Esophagus squamous epithelium (tissue), 5 donors: ENCODE results near the gene PRRT1. TPM values are rescaled to one million over a fixed set of nuclear protein-coding genes. Genes with fewer than 3 reads are reported as not detected.
"Not testable (repeated sequence)": the region's sequence is repeated elsewhere in the genome, so short reads cannot be mapped to it uniquely, and the experiment has no call there.

Experiments
- DNase-seq: peaks from one replicate; lab custom pipeline; 2025; lab: John Stamatoyannopoulos, UW
- H3K27ac ChIP-seq, 4 donors: fragments of 200-600 bp; sonication (generic); one replicate each; pipeline ENCODE4 v1.5.1; 2016 to 2019; ENCODE audit warnings: mild to moderate bottlenecking in 1 of 4
- H3K27me3 ChIP-seq, 4 donors: fragments of 200-600 bp; sonication (generic); 1 replicate in 3 of 4; 2 replicates in 1 of 4; pipeline versions ENCODE4 v1.5.1 to v1.6.0; 2017 to 2021; ENCODE audit warnings: antibody characterized with exemption in 1 of 4
- H3K36me3 ChIP-seq, 3 donors: fragments of 200-600 bp; sonication (generic); one replicate each; pipeline ENCODE4 v1.5.1; 2016 to 2019
- H3K4me1 ChIP-seq, 3 donors: fragments of 200-600 bp; sonication (generic); one replicate each; pipeline ENCODE4 v1.5.1; 2017 to 2019
- H3K4me3 ChIP-seq, 4 donors: fragments of 200-600 bp; sonication (generic); 1 replicate in 3 of 4; 2 replicates in 1 of 4; pipeline ENCODE4 v1.5.1; 2016 to 2019; ENCODE audit warnings: mild to moderate bottlenecking in 2 of 4, moderate library complexity in 1 of 4
- H3K9me3 ChIP-seq, 3 donors: fragments of 200-600 bp; sonication (generic); one replicate each; pipeline ENCODE4 v1.5.1; 2016 to 2019
- POLR2A ChIP-seq, 4 donors: fragments of 450-650 bp; IDR thresholded peaks; one replicate each; pipeline ENCODE4 v1.6.1; 2017; ENCODE audit warnings: antibody characterized with exemption in 4 of 4, mild to moderate bottlenecking in 4 of 4, moderate library complexity in 3 of 4
- WGBS, 2 donors: methylation state at CpG; one replicate each; pipeline ENCODE4 v1.1.5; 2018; 5-methylcytosine and 5-hydroxymethylcytosine counted together
- intact Hi-C: fragments of 100-400 bp; cut with DNase I; formaldehyde crosslinking; loops from one replicate; pipeline ENCODE4 v1.15.0; 2022
- total RNA-seq, 4 donors: library from RNA; depleted of rRNA; stranded (reverse); fragments of >200 nt; gene quantifications; one replicate each; pipeline ENCODE4 v1.1.0, GENCODE V29; 2016
- TF ChIP-seq, protein P1 (sequence below), 6 experiments: fragments of 450-650 bp in 4 of 6; fragments of 200-600 bp in 2 of 6; sonication (generic) in 2 of 6; IDR thresholded peaks; one replicate each; pipeline ENCODE4 v1.5.1; 2016 to 2019; ENCODE audit warnings: antibody characterized with exemption in 6 of 6, mild to moderate bottlenecking in 4 of 6, moderate library complexity in 4 of 6
- donor health status: DM: yes; HTN: yes; CAD: no.

The PRRT1 gene
- total RNA-seq, 4 donors from 2014 or later = 0.35 to 0.87 (median 0.57) TPM; not detected in 1

DNA sequence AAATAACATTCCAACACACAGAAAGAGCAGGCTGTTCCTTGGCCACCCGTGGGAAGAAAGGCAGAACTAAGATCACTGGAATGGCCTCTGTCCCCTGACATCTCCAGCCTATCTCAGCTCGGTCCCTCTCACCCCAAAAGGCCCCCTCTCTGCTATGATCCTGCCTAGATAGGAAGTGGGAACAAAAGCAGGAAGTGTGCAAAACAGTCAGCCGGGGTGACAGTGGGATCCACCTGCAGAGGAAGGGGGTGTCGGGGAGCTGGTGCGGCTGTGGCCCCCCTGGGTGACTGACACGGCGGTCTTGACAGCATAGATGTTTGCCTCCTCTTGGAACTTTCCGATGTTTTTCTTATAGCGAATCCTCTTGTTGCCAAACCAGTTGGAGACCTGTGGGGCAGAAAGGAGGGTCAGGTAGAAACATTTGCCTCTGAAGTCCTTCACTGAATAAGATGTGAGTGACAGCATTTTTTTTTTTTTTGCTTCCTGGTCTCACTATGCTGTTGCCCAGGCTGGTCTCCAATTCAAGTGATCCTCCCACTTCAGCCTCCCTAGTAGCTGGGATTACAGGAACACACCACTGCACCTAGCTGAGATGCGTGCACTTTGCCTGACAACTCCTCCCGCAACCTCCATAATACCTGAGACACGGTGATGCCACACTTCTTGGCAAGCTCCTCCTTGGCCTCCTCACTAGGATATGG is 35.4 kb upstream of the PRRT1 start:
- no peak for TF ChIP-seq POLR2A (IDR thresholded peaks at IDR 0.05)
- TF ChIP-seq, protein P1, sequence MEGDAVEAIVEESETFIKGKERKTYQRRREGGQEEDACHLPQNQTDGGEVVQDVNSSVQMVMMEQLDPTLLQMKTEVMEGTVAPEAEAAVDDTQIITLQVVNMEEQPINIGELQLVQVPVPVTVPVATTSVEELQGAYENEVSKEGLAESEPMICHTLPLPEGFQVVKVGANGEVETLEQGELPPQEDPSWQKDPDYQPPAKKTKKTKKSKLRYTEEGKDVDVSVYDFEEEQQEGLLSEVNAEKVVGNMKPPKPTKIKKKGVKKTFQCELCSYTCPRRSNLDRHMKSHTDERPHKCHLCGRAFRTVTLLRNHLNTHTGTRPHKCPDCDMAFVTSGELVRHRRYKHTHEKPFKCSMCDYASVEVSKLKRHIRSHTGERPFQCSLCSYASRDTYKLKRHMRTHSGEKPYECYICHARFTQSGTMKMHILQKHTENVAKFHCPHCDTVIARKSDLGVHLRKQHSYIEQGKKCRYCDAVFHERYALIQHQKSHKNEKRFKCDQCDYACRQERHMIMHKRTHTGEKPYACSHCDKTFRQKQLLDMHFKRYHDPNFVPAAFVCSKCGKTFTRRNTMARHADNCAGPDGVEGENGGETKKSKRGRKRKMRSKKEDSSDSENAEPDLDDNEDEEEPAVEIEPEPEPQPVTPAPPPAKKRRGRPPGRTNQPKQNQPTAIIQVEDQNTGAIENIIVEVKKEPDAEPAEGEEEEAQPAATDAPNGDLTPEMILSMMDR (IDR thresholded peaks at IDR 0.05) = no peak
- Histone ChIP-seq H3K27me3 (no peaks in the 10 kb centered on the region), H3K9me3 (no peaks in the 10 kb centered on the region), H3K4me3 (no peak overlapping the region), H3K4me1 (peaks cover 19 to 78% (median 37%) of the 10 kb centered on the region in 3 donors), H3K27ac (peak overlapping the region; percentile 64 to 99 (median 98)), H3K36me3 (peaks cover 9 to 46% (median 19%) of the 10 kb centered on the region in 3 donors)
- intact Hi-C loops = no loop called here
- no peak for DNase-seq
- 60% methylated on average over 10 to 12 of the region's 12 CpGs for WGBS, 2 donors

DNA sequence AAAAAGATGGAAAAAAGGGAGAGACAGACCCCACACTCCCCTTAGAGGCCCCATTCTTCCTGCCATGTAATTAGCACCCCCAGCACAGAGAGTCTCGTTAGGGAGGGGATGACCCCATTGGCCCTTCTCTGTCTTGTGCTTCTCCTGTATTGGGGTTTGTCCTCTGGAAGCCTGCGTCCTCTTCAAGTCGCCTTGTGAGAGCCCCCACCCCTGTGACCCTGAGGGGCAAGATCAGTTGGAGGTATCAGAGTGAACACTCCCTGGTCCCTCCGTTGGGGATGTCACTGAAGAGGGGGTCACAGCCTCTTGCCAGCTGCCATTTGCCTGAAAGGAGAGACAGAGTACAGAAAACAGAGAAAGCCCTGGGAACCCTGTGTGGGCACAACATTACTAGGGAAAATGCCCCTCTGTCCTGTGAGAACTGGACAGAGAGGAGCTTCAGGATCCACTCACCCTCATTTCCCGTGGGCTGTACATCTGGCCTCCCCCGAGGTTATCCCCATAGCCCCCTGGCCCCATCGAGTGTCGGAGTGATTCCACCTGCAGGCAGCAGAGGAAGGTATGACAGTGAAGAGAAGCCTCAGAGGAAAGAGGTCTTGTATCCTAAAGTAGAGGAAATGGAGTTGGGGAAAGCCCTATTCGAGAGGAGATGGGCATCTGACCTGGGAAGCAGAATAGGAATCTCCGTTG is 34.6 kb upstream of the PRRT1 start:
- intact Hi-C loops, H3K4me3 ChIP-seq, H3K27me3 ChIP-seq, DNase-seq, H3K9me3 ChIP-seq: not testable (repeated sequence)
- H3K36me3 ChIP-seq = peaks cover 11 to 54% (median 19%) of the 10 kb centered on the region in 3 donors
- 41 to 59% methylated on average over 5 to 6 of the region's 10 CpGs for WGBS, 2 donors
- H3K4me1 ChIP-seq = peaks cover 17 to 78% (median 43%) of the 10 kb centered on the region in 3 donors
- peak overlapping the region; percentile 64 to 99 (median 92) for H3K27ac ChIP-seq

DNA sequence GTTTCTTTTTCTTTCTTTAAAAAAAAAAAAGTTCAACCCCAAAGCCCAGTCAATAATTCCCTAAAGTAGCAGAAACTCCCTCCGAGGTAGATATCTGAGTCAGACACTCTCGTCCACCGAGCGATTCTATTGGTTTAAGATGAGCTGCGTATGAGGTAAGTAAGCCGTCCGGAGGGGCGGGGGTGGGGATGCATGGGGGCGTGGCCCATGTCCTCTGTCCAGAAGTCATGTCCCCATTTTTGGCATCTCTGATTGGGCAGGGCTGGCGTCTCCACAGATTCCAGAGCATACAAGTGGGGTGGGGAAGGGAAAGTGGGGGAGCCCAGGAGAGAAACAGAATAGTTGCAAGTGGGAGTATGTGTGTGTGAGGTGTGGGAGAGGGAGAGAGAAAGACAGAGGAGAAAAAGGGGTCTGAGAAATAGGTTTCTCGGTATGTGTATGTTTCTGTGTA is 34.0 kb upstream of the PRRT1 start:
- DNase-seq, H3K9me3 ChIP-seq, H3K4me3 ChIP-seq, H3K27me3 ChIP-seq, intact Hi-C loops: not testable (repeated sequence)
- Histone ChIP-seq H3K27ac (peak overlapping the region; percentile 64 to 99 (median 92)), H3K4me1 (peaks cover 17 to 78% (median 38%) of the 10 kb centered on the region in 3 donors), H3K36me3 (peaks cover 15 to 60% (median 19%) of the 10 kb centered on the region in 3 donors)
- 7 to 34% methylated on average over 10 of the region's 11 CpGs for WGBS, 2 donors

DNA sequence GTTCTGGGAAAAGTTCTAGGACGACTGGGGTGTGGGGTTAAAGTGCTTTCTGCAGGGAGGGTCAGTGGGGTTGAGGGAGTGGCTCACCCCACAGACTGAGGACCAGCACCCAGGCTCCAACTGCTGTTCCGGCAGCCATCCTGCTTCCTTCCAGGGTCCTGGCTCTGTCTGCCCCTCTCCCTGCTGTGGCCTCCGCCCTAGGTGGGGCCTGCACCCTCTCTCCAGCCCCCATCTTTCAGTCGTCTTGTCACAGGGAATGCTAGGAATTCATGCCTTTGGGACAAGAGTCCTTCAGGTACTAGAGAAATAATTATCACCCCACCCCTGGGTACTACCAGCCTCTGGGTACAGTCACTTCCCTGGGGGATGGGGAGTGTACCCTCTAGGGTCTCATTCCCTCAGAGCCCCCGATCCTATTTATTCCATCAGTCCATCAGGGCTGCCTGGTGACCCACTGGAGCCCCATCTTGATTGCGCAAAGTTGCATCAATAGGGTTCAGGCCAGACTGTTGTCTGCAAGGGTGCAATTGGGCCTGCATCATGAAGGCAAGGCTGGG is 32.4 kb upstream of the PRRT1 start, which contains the start of gene AGER:
Gene AGER (minus strand): TSS at position 170 of the 557 bp plus-strand sequence. CDS start 31 bp downstream, at position 139.
- WGBS, 2 donors = 85 to 95% methylated on average over 4 to 6 of the region's 6 CpGs
- no peak within 1 kb of the TSS for H3K4me3 ChIP-seq
- H3K27ac ChIP-seq = peak within 1 kb of the TSS; percentile 64 to 99 (median 82)
- H3K9me3 ChIP-seq = no peaks in the 10 kb centered on the region
- H3K27me3 ChIP-seq = no peaks in the 10 kb centered on the region
- H3K36me3 ChIP-seq = peaks cover 15 to 74% (median 19%) of the 10 kb centered on the region in 3 donors
- no peak for TF ChIP-seq POLR2A (IDR thresholded peaks at IDR 0.05)
- TF ChIP-seq, protein P1 (IDR thresholded peaks at IDR 0.05) = no peak
- H3K4me1 ChIP-seq = peaks cover 20 to 84% (median 45%) of the 10 kb centered on the region in 3 donors
- intact Hi-C loops = no loop called here
- DNase-seq = no peak

DNA sequence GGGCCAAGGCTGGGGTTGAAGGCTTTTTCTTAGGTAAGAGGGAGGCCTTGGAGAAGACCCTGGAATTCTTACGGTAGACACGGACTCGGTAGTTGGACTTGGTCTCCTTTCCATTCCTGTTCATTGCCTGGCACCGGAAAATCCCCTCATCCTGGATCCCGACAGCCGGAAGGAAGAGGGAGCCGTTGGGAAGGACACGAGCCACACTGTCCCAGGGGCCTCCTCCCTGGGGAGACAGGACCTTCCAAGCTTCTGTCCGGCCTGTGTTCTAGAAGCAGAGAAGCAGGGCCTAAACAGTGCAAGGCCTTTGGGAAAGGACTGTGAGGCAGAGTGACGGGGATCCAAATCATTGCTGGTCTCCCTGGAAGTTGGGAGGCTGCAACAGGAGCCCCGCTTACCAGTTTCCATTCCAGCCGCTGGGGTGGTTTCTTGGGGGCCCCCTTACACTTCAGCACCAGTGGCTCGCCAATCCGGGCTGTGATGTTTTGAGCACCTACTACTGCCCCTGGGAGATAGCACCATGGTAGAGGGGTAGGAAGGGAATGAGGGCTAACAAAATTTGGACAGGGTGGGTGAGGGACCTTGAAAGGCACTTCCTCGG is 31.8 kb upstream of the PRRT1 start:
- H3K9me3 ChIP-seq = no peaks in the 10 kb centered on the region
- H3K4me3 ChIP-seq = no peak overlapping the region
- H3K4me1 ChIP-seq = peaks cover 20 to 84% (median 48%) of the 10 kb centered on the region in 3 donors
- TF ChIP-seq, protein P1 (IDR thresholded peaks at IDR 0.05) = no peak
- TF ChIP-seq POLR2A (IDR thresholded peaks at IDR 0.05) = no peak
- peaks cover 15 to 74% (median 19%) of the 10 kb centered on the region in 3 donors for H3K36me3 ChIP-seq
- H3K27ac ChIP-seq = peak overlapping the region; percentile 32 to 99 (median 82)
- intact Hi-C loops = no loop called here
- WGBS, 2 donors = 78 to 82% methylated on average over 9 to 14 of the region's 15 CpGs
- H3K27me3 ChIP-seq = no peaks in the 10 kb centered on the region
- no peak for DNase-seq
